Neural cell (in vitro differentiated cells): ENCODE results near the gene RPL29. TPM values are rescaled to one million over a fixed set of nuclear protein-coding genes. Genes with fewer than 3 reads are reported as not detected.

Source experiments
- H2AFZ ChIP-seq: fragments of 200-600, 300-800 bp; sonication (generic), shearing (Covaris generic); 2 replicates; pipeline ENCODE4 v1.6.0; 2014; ENCODE audit warnings: low read depth, mild to moderate bottlenecking, antibody characterized with exemption, low read length, moderate library complexity
- H3F3A ChIP-seq: fragments of 200-600 bp; shearing (Covaris generic); 2 replicates; pipeline ENCODE4 v1.6.1; 2016; ENCODE audit warnings: mild to moderate bottlenecking, moderate library complexity, mixed read lengths, antibody characterized with exemption, low read length; ENCODE audit not compliant: insufficient read depth, poor library complexity, severe bottlenecking
- H3K27ac ChIP-seq: fragments of 200-600, 300-800 bp; sonication (generic), shearing (Covaris generic); 2 replicates; pipeline ENCODE4 v1.5.1; 2014; ENCODE audit warnings: mild to moderate bottlenecking, low read length, moderate library complexity
- H3K27me3 ChIP-seq: fragments of 300-800, 200-600 bp; sonication (generic), shearing (Covaris generic); 2 replicates; pipeline ENCODE4 v1.6.0; 2014; ENCODE audit warnings: mild to moderate bottlenecking, low read depth, low read length, moderate library complexity; ENCODE audit not compliant: insufficient read depth
- H3K36me3 ChIP-seq: fragments of 300-800, 200-600 bp; sonication (generic), shearing (Covaris generic); 2 replicates; pipeline ENCODE4 v1.5.1; 2014; ENCODE audit warnings: mild to moderate bottlenecking, antibody characterized with exemption, low read length, moderate library complexity; ENCODE audit not compliant: insufficient read depth
- H3K4me2 ChIP-seq: fragments of 300-800, 200-600 bp; sonication (generic), shearing (Covaris generic); 2 replicates; pipeline ENCODE4 v1.6.0; 2014; ENCODE audit warnings: mild to moderate bottlenecking, low read length
- H3K4me3 ChIP-seq: fragments of 300-800, 200-600 bp; sonication (generic), shearing (Covaris generic); 2 replicates; pipeline ENCODE4 v1.5.1; 2014; ENCODE audit warnings: mild to moderate bottlenecking, low read length, moderate library complexity
- H3K79me2 ChIP-seq: fragments of 200-600 bp; shearing (Covaris generic); replicated peaks from 2 replicates; pipeline ENCODE4 v1.6.0; 2014; ENCODE audit warnings: mild to moderate bottlenecking, low read length, moderate library complexity; ENCODE audit not compliant: insufficient read depth
- H3K9ac ChIP-seq: fragments of 300-800, 200-600 bp; sonication (generic), shearing (Covaris generic); 2 replicates; pipeline ENCODE4 v1.6.1; 2016; ENCODE audit warnings: mild to moderate bottlenecking, low read length, mixed read lengths
- H3K9me2 ChIP-seq: fragments of 200-600 bp; shearing (Covaris generic); 2 replicates; pipeline ENCODE4 v1.6.1; 2016; ENCODE audit warnings: mild to moderate bottlenecking, low read length, mixed read lengths; ENCODE audit not compliant: insufficient read depth
- H3K9me3 ChIP-seq: fragments of 200-600, 300-800 bp; sonication (generic), shearing (Covaris generic); 2 replicates; pipeline ENCODE4 v1.6.1; 2016; ENCODE audit warnings: mild to moderate bottlenecking, mixed run types, low read length, moderate library complexity, mixed read lengths
- H4K20me1 ChIP-seq: fragments of 200-600 bp; shearing (Covaris generic); 2 replicates; pipeline ENCODE4 v1.6.1; 2016; ENCODE audit warnings: mild to moderate bottlenecking, mixed run types; ENCODE audit not compliant: insufficient read depth
- CTCF ChIP-seq: fragments of 450-650 bp; IDR thresholded peaks from 2 replicates; pipeline ENCODE4 v1.5.1; 2014; ENCODE audit warnings: antibody characterized with exemption, mild to moderate bottlenecking, moderate library complexity; ENCODE audit not compliant: poor library complexity, severe bottlenecking
- EP300 ChIP-seq: fragments of 450-650 bp; conservative IDR thresholded peaks from 2 replicates; pipeline ENCODE4 v1.6.1; 2014; ENCODE audit warnings: antibody characterized with exemption, mild to moderate bottlenecking, moderate library complexity; ENCODE audit not compliant: poor library complexity, severe bottlenecking
- EZH2 ChIP-seq: fragments of 200-600, 300-800 bp; shearing (Covaris generic), sonication (generic); IDR thresholded peaks from 2 replicates; pipeline ENCODE4 v1.6.1; 2014; ENCODE audit warnings: antibody characterized with exemption, low read length, borderline replicate concordance, mild to moderate bottlenecking; ENCODE audit not compliant: insufficient read depth, poor library complexity, severe bottlenecking
- MXI1 ChIP-seq: fragments of 450-650 bp; conservative IDR thresholded peaks from 2 replicates; pipeline ENCODE4 v1.6.1; 2014; ENCODE audit warnings: antibody characterized with exemption, mild to moderate bottlenecking; ENCODE audit not compliant: poor library complexity, severe bottlenecking
- POLR2AphosphoS5 ChIP-seq: IDR thresholded peaks from 2 replicates; pipeline ENCODE4 v1.6.1; 2012
- RAD21 ChIP-seq: fragments of 450-650 bp; conservative IDR thresholded peaks from 2 replicates; pipeline ENCODE4 v1.6.1; 2014; ENCODE audit warnings: antibody characterized with exemption, mild to moderate bottlenecking, moderate library complexity
- REST ChIP-seq: IDR thresholded peaks from 2 replicates; pipeline ENCODE4 v1.6.1; 2012; ENCODE audit warnings: borderline replicate concordance
- SMC3 ChIP-seq: fragments of 450-650 bp; conservative IDR thresholded peaks from 2 replicates; pipeline ENCODE4 v1.6.1; 2014; ENCODE audit warnings: antibody characterized with exemption, mild to moderate bottlenecking, moderate library complexity; ENCODE audit not compliant: poor library complexity
- TAF1 ChIP-seq: IDR thresholded peaks from 2 replicates; pipeline ENCODE4 v1.6.1; 2012; ENCODE audit warnings: low read depth
- polyA plus RNA-seq: library from polyadenylated mRNA; depleted of rRNA; stranded (reverse); fragments of >200 nt; gene quantifications from 2 replicates; pipeline ENCODE4 v1.2.3, GENCODE V29; 2014

The RPL29 gene
- polyA plus RNA-seq, 1 donor from 2014 or later, result 846 TPM

- Histone ChIP-seq H3K27me3 (no peaks in the 10 kb centered on the region), H4K20me1 (no peaks in the 10 kb centered on the region), H3K27ac (no peak overlapping the region), H3K9me2 (no peaks in the 10 kb centered on the region), H2AFZ (no peak overlapping the region), H3K36me3 (no peaks in the 10 kb centered on the region), H3K4me3 (no peak overlapping the region), H3F3A (no peaks in the 10 kb centered on the region), H3K4me2 (no peak overlapping the region), H3K79me2 (no peaks in the 10 kb centered on the region), H3K9me3 (no peaks in the 10 kb centered on the region), H3K9ac (no peak overlapping the region)
- TF ChIP-seq RAD21, result no peak
- no peak for TF ChIP-seq REST
- TF ChIP-seq CTCF, result no peak
- no peak for TF ChIP-seq POLR2AphosphoS5
- TF ChIP-seq TAF1, result no peak
- TF ChIP-seq EZH2, result no peak
- no peak for TF ChIP-seq EP300
- no peak for TF ChIP-seq MXI1
- no peak for TF ChIP-seq SMC3
These were observed 49.6 kb downstream of the RPL29 start for GRCh38 chr3:51945926-51946705.

GRCh38 chr3:51945031-51945840 is 50.5 kb downstream of the RPL29 start:
- H2AFZ ChIP-seq, result no peak overlapping the region
- no peaks in the 10 kb centered on the region for H3K27me3 ChIP-seq
- no peaks in the 10 kb centered on the region for H3F3A ChIP-seq
- no peaks in the 10 kb centered on the region for H3K9me3 ChIP-seq
- TF ChIP-seq EP300 (no peak), POLR2AphosphoS5 (no peak), CTCF (no peak), RAD21 (no peak), TAF1 (no peak), MXI1 (no peak), EZH2 (no peak), REST (no peak), SMC3 (no peak)
- H3K4me3 ChIP-seq, result no peak overlapping the region
- no peak overlapping the region for H3K9ac ChIP-seq
- H4K20me1 ChIP-seq, result no peaks in the 10 kb centered on the region
- no peak overlapping the region for H3K27ac ChIP-seq
- H3K79me2 ChIP-seq, result no peaks in the 10 kb centered on the region
- H3K9me2 ChIP-seq, result no peaks in the 10 kb centered on the region
- no peak overlapping the region for H3K4me2 ChIP-seq
- H3K36me3 ChIP-seq, result no peaks in the 10 kb centered on the region
